ENCODE results near the gene MYL1. TPM values are rescaled to one million over a fixed set of nuclear protein-coding genes. Genes with fewer than 3 reads are reported as not detected.
A peak's percentile ranks its signal among the peaks of the same experiment; 100 is the strongest.

MYL1 gene
- total and polyA plus RNA-seq, 8 donors = 0.45 to 7.3 TPM; not detected in 6

DNA sequence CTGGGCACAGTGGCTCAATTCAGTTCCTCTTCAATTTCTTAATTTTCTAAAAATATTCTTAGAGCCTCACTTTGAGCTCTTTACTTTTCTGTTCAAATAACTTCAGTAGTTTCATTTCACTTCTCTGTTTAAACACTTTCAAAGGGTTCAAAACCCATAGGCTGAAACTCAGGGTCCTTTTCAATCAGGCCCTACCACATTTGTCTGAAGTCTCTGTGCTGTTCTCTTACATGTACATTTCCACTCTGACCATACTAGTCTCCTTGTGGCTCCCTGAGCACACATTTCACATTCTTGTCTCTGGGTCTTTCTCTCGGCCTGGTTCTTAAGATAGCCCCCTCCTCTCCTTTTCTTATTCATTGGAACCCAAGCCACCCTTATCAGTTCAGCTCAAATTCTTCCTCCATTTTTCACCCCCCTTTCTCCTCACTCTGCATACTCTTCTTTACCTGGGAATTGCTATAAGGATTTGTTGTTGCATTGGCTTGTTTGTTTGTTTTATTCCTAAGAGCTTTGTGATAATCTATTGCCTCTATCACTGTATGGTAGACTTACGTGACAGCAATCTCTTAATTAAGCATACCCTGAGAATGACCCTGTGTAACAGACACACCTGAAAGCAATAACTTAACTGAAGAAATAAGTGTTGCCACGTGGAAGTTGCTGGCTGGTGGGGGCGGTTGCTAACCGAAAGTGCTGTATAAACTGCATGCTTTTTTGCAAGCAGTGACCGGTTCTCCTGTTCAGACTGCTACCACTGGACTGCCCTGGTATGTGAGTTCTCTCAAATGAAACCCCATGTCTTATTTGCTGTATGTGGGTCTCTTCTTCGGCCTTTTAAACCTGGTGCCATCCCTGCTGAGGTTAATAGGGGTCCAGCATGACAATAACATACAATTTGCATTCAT is 62.0 kb downstream of the MYL1 start:
- H3K27ac ChIP-seq = no peak overlapping the region
- H3K9me3 ChIP-seq = no peaks in the 10 kb centered on the region
- peak in 1 of 2 donors; percentile 28 for DNase-seq
- 37 to 57% (median 46%) methylated on average over 7 of the region's 7 CpGs for WGBS, 5 donors
- no peaks in the 10 kb centered on the region for H3K36me3 ChIP-seq
- H3K4me3 ChIP-seq = no peak overlapping the region
- TF ChIP-seq EP300 (IDR thresholded peaks at IDR 0.05) = no peak
- TF ChIP-seq POLR2AphosphoS5 (IDR thresholded peaks at IDR 0.05) = no peak
- TF ChIP-seq POLR2A (IDR thresholded peaks at IDR 0.05) = no peak
- TF ChIP-seq CTCF (IDR thresholded peaks at IDR 0.05) = no peak
- H3K4me1 ChIP-seq = no peaks in the 10 kb centered on the region
- intact Hi-C loops (cut with DNase I; ENCODE audit: low total_unique reads) = no loop called here
- H3K27me3 ChIP-seq = no peaks in the 10 kb centered on the region

GRCh38 chr2:210250622-210251021 is 64.4 kb downstream of the MYL1 start:
- DNase-seq = no peak
- Histone ChIP-seq H3K36me3 (no peaks in the 10 kb centered on the region), H3K4me3 (no peak overlapping the region), H3K4me1 (no peaks in the 10 kb centered on the region), H3K27ac (no peak overlapping the region), H3K27me3 (no peaks in the 10 kb centered on the region), H3K9me3 (no peaks in the 10 kb centered on the region)
- TF ChIP-seq CTCF (IDR thresholded peaks at IDR 0.05) = no peak
- TF ChIP-seq POLR2A (IDR thresholded peaks at IDR 0.05) = no peak
- no peak for TF ChIP-seq POLR2AphosphoS5 (IDR thresholded peaks at IDR 0.05)
- TF ChIP-seq EP300 (IDR thresholded peaks at IDR 0.05) = no peak
- WGBS, 5 donors = 18 to 45% (median 27%) methylated on average over 1 of the region's 1 CpG
- intact Hi-C loops (cut with DNase I; ENCODE audit: low total_unique reads) = no loop called here

Small RNA genes lying within 50 kb of the gene (small RNA-seq; reads per million reads assigned to genes)
- 0 reads per million in 4 donors for gene RF00019

Other genes with a start within 250 kb of the MYL1 start
- gene KANSL1L, start 143.8 kb downstream of the MYL1 start, total RNA-seq = 100 to 1,000 TPM in 1 of 5 donors, 10 to 100 TPM in 3, 1 to 10 TPM in 1; 2.6 to 128 (median 54.5) TPM
- gene KANSL1L, start 143.8 kb downstream of the MYL1 start, polyA plus RNA-seq = 1 to 10 TPM; 4.2 to 7.0 (median 4.5) TPM
- 10 to 100 TPM in 1 of 5 donors, 1 to 10 TPM in 2, not detected in 2; 4.9 to 17.5 (median 6.6) TPM for gene ACADL, start 89.7 kb downstream of the MYL1 start, total RNA-seq
- gene ACADL, start 89.7 kb downstream of the MYL1 start, polyA plus RNA-seq = 1 to 10 TPM; 3.3 to 4.9 (median 4.6) TPM
- gene LANCL1, start 161.6 kb upstream of the MYL1 start, total RNA-seq = 10 to 100 TPM in 4 of 5 donors, under 1 TPM in 1; 0.87 to 49.6 (median 42.9) TPM
- gene LANCL1, start 161.6 kb upstream of the MYL1 start, polyA plus RNA-seq = 10 to 100 TPM; 10.7 to 14.8 (median 13.2) TPM
- 10 to 100 TPM in 1 of 5 donors, 1 to 10 TPM in 2, under 1 TPM in 2; under 0.01 to 14.9 (median 1.0) TPM for gene CPS1, start 241.4 kb upstream of the MYL1 start, total RNA-seq
- under 1 TPM; 0.45 to 0.56 (median 0.46) TPM for gene CPS1, start 241.4 kb upstream of the MYL1 start, polyA plus RNA-seq

Measured in stomach (tissue), 9 donors.